GM10847 (cell line): ENCODE results near the gene WDR7.

ENCODE experiments used
- POLR2A ChIP-seq: IDR thresholded peaks from 2 replicates; pipeline ENCODE4 v1.6.1; 2011; ENCODE audit not compliant: insufficient read length; ENCODE audit errors: extremely low read depth

The WDR7 gene

DNA sequence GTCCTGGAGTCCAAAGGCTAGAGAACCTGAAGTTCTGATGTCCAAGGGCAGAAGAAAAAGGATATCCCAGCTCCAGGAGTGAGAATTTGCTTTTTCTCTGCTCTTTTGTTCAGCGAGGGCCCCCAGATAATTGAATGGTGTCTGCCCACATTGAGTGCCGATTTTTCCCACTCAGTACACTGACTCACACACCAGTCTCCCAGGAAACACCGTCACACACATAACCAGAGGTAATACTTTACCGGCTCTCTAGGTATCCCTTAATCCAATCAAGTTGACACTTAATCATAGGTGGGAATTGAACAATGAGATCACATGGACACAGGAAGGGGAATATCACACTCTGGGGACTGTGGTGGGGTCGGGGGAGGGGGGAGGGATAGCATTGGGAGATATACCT lies 161.5 kb downstream of the WDR7 start:
- TF ChIP-seq POLR2A, result no peak

DNA sequence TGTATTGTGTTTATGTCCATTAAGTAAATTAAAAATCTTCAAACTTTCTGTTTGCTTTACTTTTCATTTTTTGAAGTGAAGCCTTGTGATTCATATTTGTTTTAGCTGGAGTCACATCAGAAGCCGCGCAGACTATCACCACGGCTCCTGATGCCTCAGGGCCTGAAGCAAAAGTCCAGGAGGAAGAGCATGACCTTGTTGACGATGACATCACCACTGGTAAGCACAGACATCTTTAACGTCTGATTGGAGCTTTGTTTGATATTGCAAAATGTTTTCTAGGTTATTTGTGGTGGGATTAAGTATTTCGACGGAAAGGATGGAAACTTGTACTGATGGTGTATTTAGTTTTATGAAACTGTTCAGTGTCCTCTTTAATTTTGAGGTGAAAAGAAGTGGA lies 164.8 kb downstream of the WDR7 start:
- no peak for TF ChIP-seq POLR2A

DNA sequence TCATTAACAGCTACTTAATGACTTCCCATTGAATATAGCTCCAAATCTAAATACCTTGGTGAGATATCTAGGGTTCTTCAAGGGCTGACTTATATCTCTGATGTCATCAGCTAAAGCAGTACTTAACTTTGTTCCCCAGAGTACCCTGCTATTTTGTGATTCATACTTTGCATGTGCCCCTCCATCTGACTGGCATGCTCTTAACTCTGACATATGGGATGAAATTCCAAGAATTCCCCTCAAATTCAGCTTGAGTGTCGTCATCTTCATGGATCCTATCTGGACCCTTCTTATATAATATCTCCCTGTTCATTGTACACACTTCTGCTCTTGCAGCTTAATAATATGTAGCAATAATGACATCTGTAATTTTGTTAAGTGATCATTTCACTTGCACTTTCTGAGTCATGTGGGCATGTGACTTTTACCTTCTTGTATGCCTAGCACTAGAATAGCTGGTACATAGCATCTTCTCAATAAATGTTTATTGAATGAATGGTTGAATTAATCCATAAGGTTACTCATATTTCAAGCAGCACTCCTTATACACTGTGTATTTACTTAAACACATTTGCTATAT lies 172.9 kb downstream of the WDR7 start:
- TF ChIP-seq POLR2A, result no peak

GRCh38 chr18:56825321-56825720 lies 174.2 kb downstream of the WDR7 start:
- no peak for TF ChIP-seq POLR2A

GRCh38 chr18:56825878-56826277 lies 174.7 kb downstream of the WDR7 start:
- TF ChIP-seq POLR2A, result no peak

DNA sequence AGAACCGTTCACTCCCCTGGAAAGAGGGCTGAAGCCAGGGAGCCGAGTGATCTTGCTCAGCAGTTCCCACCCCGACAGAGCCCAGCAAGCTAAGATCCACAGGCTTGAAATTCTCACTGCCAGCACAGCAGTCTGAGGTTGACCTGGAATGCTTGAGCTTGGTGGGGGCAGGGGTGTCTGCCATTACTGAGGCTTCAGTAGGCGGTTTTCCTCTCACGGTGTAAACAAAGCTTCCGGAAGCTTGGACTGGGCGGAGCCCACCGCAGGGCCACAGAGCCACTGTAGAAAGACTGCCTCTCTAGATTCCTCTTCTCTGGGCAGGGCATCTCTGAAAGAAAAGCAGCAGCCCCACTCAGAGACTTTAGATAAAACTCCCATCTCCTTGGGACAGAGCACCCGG lies 180.8 kb downstream of the WDR7 start:
- no peak for TF ChIP-seq POLR2A

DNA sequence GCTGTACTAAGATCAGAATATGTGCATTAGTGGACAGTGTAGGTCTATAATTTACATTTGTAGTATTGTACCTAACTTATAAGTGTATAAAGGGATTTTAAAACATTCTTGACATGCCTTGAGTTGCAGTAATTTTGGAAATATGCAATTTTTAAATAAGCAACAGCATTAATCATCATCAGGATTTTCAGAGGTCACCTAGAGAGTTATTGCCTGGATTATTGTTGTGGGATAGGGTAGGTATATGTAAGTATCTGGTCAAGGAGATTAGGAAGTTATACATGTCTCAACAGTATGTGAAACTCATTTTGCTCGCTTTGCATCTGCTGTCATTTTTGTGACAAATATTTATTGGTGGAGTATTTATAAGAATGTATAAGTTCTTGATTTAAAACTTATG lies 184.2 kb downstream of the WDR7 start:
- no peak for TF ChIP-seq POLR2A

DNA sequence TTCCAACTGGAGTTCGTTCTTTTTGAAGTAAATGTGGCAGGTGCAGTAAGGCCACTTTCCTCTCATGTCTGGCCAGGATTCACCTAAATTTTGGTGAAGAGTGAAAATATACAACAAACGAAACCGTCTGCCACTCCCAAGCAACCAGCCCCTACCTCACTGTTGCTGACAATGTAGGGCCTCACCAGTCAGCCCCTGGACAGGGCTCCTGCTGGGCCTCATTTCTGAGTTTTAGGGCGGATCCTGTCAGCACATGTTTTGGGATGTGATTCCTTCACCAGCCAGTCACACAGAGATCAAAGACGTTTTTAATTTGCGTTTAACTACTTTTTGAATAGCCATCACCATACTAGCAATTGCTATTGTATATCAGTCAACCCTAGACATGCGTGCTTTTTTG lies 185.0 kb downstream of the WDR7 start:
- TF ChIP-seq POLR2A, result no peak

DNA sequence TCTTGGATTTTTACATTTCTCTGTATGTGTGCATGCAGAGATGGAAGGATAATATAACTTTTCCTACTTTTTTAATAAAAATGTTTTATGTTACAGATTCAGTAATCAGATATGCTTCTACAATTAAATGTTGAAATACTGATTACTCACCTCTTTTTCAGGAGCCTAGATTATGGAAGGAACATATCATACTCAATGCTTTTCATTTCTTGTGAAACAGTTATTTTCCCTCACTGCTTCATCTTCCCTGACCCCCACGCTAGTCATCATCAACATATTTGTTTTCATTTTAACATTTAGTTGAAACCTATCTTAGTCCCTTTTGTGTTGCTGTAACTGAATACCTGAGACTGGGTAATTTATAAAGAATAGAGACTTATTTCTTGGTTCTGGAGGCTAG lies 190.7 kb downstream of the WDR7 start:
- no peak for TF ChIP-seq POLR2A

DNA sequence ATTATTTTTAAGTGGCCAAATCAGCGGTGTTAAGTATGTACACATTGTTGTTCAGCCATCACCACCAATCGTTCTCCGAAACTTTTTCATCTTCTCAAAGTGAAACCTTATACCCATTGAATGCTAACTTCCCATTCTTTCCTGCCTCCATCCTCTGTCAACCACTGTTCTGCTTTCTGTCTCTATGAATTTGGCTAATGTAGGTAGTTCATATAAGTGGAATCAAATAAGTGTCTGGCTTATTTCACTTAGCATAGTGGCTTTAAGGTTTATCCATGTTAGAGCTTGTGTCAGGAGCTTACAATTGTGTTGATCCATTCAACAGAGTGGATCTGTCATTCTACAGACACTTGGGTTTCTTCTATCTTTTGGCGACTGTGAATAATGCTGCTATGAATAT lies 192.1 kb downstream of the WDR7 start:
- no peak for TF ChIP-seq POLR2A

DNA sequence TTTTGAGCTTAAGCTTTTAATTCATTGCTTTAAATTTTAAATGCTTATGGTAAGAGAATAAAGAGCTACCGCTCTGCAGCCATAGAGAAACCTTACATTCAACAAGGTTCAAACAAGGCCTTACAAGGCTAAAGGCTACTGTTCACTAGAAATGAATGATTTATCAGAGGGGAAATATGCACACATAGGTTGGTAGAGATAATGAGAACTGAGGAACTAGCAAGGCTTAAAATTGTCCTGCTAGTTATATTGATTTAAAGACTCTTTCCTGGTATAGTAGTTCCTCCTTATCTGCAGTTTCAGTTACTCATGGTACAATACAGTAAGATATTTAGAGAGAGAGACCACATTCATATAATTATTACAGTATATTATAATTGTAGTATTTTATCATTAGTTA lies 193.4 kb downstream of the WDR7 start:
- TF ChIP-seq POLR2A, result no peak

DNA sequence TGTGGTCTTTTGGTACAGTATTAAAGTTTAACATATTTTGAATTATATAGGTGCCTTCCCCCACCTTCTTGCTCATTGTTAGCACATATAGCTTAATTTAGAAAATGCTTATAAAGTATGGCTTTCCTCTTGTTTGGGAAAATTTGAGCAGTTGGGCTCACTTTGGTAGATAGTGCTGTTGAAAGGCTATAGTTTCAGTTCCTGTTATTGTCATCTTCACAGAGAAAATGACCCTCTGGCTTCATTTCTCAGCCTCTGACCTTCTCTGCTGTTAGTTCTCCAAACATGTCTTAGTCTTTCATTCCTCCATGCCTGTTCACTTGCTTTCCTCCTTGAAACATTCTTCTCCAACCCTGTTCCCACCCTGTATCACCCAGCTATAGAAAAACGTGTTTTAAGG lies 200.6 kb downstream of the WDR7 start:
- no peak for TF ChIP-seq POLR2A

DNA sequence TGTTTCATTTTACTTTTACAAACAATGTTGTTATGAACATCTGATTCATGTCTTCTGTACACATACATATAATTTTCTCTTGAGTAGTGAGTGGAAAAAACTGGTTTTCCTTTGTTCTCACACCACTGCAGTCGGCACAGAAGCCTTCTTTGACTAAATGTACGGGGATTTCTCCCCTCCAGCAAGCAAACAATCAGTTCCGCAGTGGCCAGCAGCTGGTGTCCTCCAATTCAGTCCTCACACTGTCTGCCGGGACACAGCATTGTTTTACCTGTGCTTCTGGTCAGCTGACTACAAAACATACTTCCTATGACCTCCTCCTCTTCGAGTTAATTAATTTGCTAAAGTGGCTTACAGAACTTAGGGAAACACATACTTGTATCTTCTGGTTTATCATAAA lies 202.8 kb downstream of the WDR7 start:
- TF ChIP-seq POLR2A, result no peak

- no peak for TF ChIP-seq POLR2A
Measured at GRCh38 chr18:56861244-56861643, 210.1 kb downstream of the WDR7 start.

DNA sequence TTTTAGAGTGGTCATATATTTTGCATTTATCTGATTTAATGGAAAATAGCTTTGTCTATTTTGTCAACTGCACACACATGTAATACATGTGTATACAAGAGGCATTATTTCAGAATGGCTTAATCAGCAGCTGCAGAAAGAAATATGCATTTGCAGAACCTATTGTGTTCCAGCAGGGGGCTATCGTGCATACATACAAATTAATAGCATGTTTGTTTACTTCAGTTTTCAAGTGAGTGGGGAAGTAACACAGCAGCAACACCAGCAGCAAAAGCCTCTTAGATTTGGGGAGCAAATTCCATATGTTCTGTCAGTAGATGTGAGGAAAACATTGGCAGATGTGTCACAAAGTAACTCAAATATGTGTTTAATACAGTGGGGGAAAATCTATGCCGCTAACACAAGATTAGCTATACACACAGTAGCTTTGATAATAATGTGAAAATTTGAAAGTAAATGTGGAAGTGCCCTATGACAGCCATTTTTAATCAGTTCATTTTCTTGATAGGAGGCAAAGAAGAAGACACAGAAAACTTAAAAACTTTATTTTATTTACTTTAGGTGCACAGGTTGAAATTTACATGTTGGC lies 218.1 kb downstream of the WDR7 start:
- TF ChIP-seq POLR2A, result no peak

- TF ChIP-seq POLR2A, result no peak
Measured at GRCh38 chr18:56870982-56871381, 219.8 kb downstream of the WDR7 start.

GRCh38 chr18:56872140-56872539 lies 221.0 kb downstream of the WDR7 start:
- no peak for TF ChIP-seq POLR2A
